HG03175 (cell line): ENCODE data around the gene MIER2.
A peak's percentile ranks its signal among the peaks of the same experiment; 100 is the strongest.
"Not testable (repeated sequence)": the region's sequence is repeated elsewhere in the genome, so short reads cannot be mapped to it uniquely, and the experiment has no call there.

Source experiments
- ATAC-seq: cut with Tn5 transposase; IDR thresholded peaks from one replicate; pipeline ENCODE4 v1.9.1; 2021; ENCODE audit warnings: mild to moderate bottlenecking, moderate library complexity; ENCODE audit not compliant: unreplicated experiment

Gene MIER2, protein sequence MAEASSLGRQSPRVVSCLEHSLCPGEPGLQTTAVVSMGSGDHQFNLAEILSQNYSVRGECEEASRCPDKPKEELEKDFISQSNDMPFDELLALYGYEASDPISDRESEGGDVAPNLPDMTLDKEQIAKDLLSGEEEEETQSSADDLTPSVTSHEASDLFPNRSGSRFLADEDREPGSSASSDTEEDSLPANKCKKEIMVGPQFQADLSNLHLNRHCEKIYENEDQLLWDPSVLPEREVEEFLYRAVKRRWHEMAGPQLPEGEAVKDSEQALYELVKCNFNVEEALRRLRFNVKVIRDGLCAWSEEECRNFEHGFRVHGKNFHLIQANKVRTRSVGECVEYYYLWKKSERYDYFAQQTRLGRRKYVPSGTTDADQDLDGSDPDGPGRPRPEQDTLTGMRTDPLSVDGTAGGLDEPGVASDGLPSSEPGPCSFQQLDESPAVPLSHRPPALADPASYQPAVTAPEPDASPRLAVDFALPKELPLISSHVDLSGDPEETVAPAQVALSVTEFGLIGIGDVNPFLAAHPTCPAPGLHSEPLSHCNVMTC

DNA sequence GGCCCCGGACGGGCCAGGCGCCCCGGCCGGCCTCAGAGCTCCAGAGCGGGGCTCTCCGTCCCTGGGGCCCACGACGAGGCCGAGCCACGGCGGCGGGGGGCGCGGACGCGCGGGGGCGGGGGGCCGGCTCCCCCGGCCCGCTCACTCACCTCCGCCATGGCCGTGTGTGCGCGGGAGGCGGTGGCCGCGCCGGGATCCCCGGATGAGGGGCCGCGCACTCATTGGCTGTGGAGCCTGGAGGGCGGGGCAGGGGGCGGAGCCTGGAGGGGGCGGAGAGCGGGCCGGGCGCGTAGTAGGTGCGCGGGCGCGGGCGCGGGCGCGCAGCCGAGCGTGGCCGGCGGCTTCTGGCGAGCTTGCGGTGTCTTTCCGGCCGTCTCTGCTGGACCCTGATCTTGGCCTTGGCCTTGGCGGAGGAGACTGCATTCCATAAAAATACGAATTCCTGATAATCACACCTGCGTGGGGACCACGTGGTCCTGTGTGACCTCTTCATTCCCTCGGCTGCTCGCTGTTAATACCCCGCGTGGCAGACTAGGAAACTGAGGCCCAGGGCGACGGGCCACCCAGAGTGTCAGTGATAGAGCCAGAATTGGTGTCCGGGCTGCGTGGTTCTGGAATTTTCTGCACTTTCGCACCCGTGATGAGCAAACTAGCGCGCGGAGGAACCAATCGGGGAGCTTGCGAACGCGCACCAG lies at the start of gene MIER2:
TSS of gene MIER2 (minus strand) at position 172 of the 695 bp plus-strand sequence. CDS start at position 158, 14 bp downstream.
- ATAC-seq = peak; percentile 85

DNA sequence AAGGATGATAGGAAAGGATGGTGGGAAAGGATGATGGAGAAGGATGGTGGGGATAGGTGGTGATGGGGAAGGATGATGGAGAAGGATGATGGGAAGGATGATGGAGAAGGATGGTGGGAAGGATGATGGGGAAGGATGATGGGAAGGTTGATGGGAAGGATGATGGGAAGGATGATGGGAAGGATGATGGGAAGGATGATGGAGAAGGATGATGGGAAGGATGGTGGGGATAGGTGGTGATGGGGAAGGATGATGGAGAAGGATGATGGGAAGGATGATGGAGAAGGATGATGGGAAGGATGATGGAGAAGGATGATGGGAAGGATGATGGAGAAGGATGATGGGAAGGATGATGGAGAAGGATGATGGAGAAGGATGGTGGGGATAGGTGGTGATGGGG lies 49.0 kb upstream of the MIER2 start:
- ATAC-seq = not testable (repeated sequence)

DNA sequence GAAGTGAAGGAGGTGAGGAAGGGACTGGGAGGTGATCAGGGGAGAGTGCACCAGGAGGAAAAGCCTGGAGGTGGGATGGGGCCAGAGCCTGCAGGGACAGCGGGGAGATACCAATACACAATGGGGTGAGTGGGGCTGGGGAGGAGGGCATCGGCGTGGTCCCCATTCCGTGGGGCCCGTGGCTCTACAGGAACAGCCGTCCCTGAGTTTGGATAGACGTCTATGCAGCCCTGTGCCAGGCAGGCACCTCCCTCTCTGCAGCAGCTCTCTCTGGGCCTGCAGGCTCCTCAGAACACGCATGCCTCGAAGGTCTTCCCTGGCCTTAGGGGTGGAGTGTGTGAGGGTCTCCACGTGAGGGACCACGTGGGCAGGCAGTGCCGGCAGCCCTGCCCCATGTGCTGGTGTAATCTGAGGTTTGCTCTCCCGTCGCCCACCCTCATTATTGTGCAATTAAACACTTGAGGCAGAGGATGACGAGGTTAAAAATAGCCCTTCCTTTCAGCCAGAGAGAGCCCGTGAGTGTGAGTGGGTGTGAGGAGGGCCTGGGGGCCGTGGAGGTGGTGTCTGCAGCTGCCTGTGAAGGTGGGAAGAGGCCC lies 47.9 kb upstream of the MIER2 start:
- no peak for ATAC-seq

DNA sequence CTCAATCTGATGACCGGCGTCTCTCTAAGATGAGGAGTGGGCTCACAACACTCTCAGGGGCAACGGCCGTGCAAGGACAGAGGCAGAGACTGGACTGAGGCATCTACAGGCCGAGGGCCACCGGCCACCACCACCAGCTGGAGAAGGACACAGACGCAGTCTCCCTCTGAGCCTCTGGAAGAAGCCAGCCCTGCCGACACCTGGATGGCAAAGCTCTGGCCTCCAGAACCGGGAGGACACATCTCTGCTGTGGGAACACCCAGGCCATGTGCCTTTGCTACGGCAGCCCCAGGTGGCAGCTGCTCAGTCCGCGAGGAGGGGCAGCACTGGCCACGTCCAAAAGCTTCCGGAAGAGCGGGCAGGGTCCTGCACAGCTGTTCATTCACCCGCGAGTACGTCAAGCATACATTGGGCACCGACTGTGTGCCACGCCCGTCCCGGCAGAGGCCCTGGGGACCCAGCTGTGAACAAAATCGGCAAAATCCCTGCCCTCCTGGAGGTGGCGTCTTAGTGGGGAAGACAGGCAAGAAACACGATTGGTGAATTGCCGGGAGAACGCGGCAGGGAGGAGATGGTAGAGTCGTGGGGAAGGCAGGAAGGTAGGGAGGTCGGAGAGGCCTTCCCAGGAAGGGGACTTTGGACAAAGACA lies 47.3 kb upstream of the MIER2 start:
- ATAC-seq = no peak

DNA sequence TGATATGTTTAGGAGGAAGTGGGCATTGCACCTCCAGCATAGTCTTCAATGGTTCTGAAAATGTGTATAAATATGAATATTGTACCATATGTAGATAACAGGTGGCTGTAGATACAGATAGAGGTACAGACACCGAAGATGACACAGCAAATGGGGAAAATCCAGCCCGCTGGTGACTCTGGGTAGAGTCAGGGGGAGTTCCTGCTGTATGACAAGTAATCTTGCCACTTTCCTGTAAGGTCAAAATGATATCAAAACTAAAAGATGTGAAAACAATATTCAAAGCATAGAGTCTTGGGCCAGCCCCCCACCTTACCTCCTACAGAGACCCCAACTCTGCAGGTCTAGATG lies 46.6 kb upstream of the MIER2 start:
- ATAC-seq = no peak

DNA sequence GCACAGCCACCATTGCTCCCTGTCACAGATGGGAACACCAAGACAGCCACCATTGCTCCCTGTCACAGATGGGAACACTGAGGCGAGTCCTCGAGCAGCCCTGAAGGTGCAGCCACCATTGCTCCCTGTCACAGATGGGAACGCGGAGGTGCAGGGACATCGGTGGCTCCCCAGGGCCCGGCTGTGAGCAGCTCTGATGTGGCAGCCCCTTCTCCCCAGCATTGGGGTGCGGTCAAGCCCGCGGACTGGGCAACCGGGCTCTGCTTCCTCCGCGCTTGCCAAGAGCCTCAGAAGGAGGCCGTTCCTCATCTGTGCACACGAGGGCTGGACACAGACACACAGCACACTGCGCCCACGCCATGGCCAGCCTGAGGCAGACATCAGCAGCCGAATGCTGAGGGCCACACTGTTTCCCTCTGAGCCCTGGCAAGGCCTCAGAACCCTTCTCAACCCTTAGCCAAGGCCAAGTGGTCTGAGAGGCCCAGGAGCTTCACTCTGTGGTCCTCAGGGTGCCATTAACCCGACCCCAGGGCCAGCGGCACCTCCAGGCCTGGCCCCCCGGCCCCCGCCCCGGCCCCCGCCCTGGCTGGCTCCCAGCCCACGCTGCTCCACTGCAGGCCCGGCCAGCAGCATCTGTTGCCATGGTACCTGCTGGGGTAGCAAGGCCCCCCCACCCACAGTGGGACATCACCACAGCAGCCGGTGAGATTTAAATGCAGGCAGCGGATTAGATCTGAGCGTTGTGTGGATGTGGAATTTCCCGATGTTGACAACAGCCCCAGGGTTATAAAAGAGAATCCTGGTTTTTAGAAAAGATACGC lies 46.0 kb upstream of the MIER2 start:
- no peak for ATAC-seq

DNA sequence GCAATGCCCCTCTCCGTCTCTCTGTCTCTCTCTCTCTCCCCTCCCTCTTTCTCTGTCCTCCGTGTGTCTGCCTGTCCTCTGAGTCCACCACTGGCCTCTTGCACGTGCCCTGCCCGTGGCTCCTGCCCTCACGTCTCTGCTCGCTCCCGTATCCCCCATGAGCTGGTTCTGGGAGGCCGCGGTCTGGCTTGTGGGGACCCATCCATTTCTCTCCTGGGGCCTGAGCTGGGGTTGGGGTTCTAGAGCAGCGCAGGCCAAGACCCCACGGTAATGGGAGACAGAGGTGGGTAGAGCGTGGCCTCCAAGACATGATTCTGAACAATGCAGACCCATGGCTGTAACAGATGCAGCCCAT lies 45.3 kb upstream of the MIER2 start:
- no peak for ATAC-seq

DNA sequence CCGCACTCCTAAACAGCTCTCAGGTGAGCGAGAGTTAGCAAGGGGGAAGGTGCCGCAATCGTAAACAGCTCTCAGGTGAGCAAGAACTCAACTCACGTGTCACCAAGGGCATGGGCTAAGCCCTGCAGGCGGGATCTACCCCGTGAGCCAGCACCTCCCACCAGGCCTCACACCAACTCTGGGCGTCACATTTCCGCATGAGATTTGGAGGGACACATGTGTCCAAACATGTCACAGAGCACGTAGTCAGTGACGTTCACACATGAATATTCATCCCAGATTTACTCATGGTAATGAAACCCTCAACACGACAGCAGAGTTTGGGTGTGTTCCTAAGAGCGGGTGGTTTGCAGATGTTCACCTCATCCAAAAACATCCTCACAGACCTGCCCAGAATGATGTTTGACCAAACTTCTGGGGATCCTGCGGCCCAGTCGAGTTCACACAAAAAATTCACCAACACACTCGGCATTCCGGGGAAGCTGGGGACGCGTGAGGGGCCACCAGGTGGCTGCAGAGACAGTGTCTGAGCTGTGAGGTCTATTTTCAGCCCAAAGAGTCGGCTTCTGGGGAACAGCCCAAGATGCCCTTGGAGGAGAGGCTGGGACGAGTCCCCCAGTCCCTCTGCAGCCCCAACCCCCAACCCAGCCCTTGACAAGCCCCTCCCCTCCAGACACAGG lies 44.8 kb upstream of the MIER2 start:
- no peak for ATAC-seq

DNA sequence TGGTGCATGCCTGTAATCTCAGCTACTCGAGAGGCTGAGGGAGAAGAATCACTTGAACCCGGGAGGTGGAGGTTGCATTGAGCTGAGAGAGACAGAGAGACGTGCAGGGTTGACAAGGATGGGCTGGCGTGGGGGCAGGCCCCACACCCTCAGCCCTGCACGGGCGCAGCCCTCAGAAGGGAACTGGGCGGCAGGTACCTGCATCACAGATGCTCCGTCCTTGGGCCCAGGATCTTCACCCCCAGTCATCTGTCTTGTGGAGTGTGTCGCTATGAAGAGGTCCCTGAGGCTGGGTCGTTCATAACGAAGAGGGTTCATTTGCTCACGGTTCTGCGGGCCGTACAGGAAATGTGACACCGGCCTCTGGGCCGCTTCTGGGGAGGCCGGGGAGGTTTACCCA lies 44.1 kb upstream of the MIER2 start:
- no peak for ATAC-seq

DNA sequence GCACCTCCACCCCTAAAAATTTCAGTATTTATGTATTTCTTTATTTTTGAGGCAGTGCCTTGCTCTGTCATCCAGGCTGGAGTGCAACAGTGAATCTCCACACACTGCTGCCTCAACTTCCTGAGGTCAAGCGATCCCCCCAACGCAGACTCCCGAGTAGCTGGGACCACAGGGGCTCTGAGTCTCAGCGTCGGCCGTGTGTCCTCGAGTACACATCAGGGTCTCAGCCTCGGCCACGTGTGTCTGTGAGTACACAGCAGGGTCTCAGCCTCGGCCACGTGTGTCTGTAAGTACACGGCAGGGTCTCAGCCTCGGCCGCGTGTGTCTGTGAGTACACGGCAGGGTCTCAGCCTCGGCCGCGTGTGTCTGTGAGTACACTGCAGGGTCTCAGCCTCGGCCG lies 43.2 kb upstream of the MIER2 start:
- no peak for ATAC-seq

DNA sequence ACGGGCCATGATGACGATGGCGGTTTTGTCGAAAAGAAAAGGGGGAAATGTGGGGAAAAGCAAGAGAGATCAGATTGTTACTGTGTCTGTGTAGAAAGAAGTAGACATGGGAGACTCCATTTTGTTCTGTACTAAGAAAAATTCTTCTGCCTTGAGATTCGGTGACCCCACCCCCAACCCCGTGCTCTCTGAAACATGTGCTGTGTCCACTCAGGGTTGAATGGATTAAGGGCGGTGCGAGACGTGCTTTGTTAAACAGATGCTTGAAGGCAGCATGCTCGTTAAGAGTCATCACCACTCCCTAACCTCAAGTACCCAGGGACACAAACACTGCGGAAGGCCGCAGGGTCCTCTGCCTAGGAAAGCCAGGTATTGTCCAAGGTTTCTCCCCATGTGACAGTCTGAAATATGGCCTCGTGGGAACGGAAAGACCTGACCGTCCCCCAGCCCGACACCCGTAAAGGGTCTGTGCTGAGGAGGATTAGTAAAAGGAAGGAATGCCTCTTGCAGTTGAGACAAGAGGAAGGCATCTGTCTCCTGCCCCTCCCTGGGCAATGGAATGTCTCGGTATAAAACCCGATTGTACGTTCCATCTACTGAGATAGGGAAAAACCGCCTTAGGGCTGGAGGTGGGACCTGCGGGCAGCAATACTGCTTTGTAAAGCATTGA lies 42.2 kb upstream of the MIER2 start:
- ATAC-seq = not testable (repeated sequence)

DNA sequence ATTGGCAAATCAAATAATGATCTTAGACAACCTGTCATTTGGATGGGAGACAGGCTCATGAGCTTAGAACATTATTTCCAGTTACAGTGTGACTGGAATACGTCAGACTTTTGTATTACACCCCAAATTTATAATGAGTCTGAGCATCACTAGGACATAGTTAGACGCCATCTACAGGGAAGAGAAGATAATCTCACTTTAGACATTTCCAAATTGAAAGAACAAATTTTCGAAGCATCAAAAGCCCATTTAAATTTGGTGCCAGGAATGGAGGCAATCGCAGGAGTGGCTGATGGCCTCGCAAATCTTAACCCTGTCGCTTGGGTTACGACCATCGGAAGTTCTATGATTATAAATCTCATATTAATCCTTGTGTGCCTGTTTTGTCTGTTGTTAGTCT lies 41.6 kb upstream of the MIER2 start:
- not testable (repeated sequence) for ATAC-seq

DNA sequence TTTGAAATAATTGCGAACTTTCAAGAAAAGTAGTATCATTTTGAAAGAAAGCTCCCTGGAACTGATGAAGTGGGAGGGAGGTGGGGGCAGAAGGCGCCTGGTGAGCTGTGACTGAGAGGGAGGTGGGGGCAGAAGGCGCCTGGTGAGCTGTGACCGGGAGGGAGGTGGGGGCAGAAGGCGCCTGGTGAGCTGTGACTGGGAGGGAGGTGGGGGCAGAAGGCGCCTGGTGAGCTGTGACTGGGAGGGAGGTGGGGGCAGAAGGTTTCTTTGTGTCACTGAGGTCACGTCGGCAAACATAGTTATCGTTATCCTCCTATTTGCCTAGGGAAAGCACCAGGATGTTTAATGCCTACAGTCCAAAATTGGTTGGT lies 40.2 kb upstream of the MIER2 start:
- no peak for ATAC-seq

DNA sequence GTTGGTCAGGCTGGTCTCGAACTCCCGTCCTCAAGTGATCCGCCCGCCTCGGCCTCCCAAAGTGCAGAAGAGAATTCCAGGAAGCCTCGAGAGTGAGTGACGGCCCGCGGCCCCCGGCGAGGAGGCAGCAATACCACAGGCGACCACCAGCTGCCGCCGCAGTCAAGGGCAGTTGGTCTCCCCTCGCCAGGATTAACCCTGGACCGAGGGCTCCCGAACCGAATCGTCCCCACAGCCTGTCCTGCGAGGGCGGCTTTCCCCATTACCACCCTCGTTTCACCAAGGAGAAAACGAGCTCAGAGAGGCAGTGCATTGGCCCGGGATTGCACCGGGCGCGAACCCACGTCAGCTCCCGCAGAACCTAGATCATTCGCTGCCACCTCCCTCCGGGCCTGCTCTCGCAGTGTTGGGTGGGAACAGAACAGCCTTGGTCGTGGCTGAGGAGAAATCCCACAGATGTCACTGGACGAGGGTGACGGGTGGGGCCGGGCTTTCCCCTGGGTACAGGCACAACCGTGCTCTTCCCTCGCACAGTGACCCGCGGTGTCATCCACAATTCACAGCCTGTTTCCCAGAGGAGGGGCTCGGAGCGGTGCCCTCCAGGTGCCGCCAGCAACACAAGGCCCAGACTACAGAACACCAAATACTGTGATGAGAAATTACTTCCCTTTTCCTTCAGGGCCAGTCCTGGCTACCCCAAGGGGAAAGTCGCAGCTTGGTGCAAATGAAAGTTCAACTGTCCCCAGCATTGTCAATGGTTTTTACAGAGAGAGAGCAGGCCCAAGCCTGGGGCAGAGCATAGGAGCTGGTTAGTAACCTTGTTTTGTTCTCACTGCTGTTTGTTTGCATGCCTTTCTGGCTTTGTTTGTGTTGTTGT lies 39.6 kb upstream of the MIER2 start:
- no peak for ATAC-seq

DNA sequence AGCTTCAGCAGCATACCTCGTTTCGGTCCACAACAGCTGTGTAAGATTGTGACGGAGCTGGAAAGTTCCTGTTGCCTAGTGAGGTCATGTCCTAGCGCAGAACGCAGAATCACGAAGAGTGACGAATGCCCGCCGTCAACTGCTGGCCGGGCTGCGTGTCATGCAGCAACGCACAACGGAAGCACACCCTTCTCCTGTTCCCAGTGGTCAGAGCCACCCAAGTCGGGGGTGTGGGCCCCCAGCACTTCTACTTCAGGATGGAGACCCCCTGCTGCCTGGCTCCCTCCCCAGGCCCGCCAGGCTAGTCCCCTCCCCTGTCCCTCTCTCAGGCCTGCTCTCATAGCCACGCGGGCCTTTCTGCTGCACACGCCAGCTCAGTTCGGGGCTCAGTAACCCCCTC lies 38.4 kb upstream of the MIER2 start:
- ATAC-seq = no peak

DNA sequence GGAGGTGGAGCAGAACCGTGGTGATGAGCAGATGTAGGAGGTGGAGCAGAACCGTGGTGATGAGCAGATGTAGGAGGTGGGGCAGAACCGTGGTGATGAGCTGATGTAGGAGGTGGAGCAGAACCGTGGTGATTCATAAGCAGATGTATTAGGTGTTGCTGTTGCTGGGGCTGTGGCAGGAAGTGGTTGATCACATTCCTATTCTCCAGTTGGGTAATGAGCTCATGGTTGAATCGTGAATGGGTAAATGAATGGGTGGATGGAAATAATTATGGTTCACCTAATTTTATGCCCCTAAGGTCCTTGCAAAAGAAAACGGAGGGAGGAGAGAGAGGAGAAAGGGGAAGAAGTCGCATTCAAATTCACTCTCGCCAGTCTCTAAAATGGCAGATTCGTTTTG lies 38.0 kb upstream of the MIER2 start:
- not testable (repeated sequence) for ATAC-seq

DNA sequence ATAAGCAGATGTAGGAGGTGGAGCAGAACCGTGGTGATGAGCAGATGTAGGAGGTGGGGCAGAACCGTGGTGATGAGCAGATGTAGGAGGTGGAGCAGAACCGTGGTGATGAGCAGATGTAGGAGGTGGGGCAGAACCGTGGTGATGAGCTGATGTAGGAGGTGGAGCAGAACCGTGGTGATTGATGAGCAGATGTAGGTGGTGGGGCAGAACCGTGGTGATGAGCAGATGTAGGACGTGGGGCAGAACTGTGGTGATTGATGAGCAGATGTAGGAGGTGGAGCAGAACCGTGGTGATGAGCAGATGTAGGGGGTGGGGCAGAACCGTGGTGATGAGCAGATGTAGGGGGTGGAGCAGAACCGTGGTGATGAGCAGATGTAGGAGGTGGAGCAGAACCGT lies 37.3 kb upstream of the MIER2 start:
- not testable (repeated sequence) for ATAC-seq

DNA sequence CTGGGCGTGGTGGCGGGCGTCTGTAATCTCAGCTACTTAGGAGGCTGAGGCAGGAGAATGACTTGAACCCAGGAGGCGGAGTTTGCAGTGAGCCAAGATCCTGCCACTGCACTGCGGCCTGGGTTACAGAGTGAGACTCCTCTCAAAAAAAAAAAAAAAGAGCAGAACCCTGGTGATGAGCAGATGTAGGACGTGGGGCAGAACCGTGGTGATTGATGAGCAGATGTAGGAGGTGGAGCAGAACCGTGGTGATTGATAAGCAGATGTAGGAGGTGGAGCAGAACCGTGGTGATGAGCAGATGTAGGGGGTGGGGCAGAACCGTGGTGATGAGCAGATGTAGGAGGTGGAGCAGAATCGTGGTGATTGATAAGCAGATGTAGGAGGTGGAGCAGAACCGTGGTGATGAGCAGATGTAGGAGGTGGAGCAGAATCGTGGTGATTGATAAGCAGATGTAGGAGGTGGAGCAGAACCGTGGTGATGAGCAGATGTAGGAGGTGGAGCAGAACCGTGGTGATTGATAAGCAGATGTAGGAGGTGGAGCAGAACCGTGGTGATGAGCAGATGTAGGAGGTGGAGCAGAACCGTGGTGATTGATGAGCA lies 36.1 kb upstream of the MIER2 start:
- not testable (repeated sequence) for ATAC-seq
